Measurements from ENCODE around the gene MCHR1. TPM values are rescaled to one million over a fixed set of nuclear protein-coding genes. Genes with fewer than 3 reads are reported as not detected.
"Not testable (repeated sequence)": the region's sequence is repeated elsewhere in the genome, so short reads cannot be mapped to it uniquely, and the experiment has no call there.

The MCHR1 gene
- total RNA-seq, 4 donors from 2014 or later: not detected

DNA sequence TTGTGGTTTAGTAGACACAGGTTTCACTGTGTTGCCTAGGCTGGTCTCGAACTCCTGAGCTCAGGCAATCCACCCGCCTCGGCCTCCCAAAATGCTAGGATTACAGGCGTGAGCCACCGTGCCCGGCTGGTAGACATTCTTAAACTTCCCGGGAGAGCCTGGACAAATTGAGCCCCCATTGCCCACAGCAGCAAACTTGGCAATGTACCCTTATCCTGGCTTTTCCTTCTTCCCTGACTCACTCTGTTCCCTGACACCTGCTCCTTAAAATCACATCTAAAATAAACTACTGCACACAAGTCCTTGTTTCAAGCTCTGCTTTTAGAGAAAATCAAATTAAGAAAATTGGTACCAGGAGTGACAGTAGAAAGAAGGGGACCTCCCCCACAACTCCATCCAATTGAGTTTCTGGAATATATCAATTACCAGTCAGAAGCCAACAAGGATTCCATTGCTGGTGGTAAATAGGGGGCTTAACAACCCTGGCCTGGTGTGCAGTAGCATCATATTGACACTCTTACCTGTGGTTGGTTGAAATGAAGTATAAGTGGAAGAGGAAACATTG lies 7.4 kb upstream of the MCHR1 start:
- ATAC-seq (ENCODE audit: low FRiP score) (no peak), DNase-seq (ENCODE audit: low spot score) (no peak)
- TF ChIP-seq, protein P1, sequence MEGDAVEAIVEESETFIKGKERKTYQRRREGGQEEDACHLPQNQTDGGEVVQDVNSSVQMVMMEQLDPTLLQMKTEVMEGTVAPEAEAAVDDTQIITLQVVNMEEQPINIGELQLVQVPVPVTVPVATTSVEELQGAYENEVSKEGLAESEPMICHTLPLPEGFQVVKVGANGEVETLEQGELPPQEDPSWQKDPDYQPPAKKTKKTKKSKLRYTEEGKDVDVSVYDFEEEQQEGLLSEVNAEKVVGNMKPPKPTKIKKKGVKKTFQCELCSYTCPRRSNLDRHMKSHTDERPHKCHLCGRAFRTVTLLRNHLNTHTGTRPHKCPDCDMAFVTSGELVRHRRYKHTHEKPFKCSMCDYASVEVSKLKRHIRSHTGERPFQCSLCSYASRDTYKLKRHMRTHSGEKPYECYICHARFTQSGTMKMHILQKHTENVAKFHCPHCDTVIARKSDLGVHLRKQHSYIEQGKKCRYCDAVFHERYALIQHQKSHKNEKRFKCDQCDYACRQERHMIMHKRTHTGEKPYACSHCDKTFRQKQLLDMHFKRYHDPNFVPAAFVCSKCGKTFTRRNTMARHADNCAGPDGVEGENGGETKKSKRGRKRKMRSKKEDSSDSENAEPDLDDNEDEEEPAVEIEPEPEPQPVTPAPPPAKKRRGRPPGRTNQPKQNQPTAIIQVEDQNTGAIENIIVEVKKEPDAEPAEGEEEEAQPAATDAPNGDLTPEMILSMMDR (IDR thresholded peaks at IDR 0.05): no peak

DNA sequence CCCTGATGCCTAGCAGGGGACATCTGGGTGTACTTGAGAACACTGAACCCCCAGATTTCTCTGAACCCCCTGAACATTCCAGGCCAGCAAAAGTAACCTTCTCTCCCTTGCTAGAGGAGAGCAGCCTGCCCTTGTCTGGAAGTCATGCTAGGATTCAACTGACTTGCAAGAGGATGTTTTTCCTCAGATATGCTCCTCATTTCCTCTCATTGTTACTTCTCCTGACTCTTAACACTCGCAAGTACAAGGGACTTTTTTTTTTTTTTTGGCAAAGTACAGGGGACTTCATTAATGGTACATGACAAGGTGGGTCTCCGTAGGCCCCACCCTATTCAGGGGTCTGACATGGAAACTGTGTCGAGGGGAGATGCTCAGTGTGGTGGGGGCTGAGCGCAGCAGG lies 6.3 kb upstream of the MCHR1 start:
- ATAC-seq (ENCODE audit: low FRiP score): no peak
- DNase-seq (ENCODE audit: low spot score): no peak

DNA sequence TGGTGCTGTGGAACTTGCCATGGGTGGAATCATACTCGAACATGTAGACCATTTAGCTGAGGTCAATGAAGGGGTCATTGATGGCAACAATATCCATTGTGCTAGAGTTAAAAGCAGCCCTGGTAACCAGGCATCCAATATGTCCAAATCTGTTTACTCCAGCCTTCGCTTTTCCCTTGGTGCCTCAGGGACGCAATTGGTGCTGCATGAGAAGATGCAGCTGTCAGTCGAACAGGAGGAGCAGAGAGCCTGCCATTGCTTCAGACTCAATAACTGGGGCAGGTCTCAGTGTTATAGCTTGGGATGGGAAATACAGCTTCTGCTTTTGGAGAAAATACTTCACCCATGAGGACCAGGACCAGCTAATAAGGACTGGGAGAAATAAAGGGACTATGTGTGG lies 5.0 kb upstream of the MCHR1 start:
- DNase-seq (ENCODE audit: low spot score) (no peak), ATAC-seq (ENCODE audit: low FRiP score) (no peak)
- TF ChIP-seq, protein P1 (IDR thresholded peaks at IDR 0.05): no peak

More for the DNA sequence above, 6.3 kb upstream of the MCHR1 start:
- TF ChIP-seq, protein P1 (IDR thresholded peaks at IDR 0.05): no peak

DNA sequence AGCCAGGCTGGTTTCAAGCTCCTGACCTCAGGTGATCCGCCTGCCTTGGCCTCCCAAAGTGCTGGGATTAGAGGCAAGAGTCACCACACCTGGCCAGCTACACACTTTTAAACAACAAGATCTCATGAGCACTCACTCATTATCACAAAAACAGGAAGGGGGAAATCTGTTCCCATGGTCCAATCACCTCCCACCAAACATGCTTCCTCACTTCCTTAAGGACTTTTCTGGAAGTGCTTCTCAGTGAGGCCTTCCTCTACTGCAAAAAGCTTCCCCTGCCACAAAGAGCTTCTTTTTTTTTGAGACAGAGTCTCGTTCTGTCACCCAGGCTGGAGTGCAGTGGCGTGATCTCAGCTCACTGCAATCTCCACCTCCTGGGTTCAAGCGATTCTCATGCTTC lies 3.1 kb upstream of the MCHR1 start:
- not testable (repeated sequence) for DNase-seq (ENCODE audit: low spot score); ATAC-seq (ENCODE audit: low FRiP score)

DNA sequence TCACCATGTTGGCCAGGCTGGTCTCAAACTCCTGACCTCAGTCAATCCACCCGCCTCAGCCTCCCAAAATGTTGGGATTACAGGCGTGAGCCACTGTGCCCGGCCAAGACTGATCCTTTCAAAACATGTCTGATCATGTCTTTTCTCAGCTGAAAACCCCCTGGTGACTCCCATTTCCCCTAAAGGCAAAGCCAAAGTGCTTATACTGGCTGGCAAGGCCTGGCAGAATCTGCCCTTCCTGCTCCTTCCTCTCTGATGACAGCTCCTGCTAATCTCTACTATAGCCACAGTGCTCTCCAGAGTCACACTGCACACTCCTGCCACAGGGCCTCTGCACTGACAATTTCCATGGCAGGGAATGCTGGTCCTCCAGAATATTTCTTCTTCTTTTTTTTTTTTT lies 2.6 kb upstream of the MCHR1 start:
- DNase-seq (ENCODE audit: low spot score) (no peak), ATAC-seq (ENCODE audit: low FRiP score) (no peak)
- TF ChIP-seq, protein P1 (IDR thresholded peaks at IDR 0.05): no peak

DNA sequence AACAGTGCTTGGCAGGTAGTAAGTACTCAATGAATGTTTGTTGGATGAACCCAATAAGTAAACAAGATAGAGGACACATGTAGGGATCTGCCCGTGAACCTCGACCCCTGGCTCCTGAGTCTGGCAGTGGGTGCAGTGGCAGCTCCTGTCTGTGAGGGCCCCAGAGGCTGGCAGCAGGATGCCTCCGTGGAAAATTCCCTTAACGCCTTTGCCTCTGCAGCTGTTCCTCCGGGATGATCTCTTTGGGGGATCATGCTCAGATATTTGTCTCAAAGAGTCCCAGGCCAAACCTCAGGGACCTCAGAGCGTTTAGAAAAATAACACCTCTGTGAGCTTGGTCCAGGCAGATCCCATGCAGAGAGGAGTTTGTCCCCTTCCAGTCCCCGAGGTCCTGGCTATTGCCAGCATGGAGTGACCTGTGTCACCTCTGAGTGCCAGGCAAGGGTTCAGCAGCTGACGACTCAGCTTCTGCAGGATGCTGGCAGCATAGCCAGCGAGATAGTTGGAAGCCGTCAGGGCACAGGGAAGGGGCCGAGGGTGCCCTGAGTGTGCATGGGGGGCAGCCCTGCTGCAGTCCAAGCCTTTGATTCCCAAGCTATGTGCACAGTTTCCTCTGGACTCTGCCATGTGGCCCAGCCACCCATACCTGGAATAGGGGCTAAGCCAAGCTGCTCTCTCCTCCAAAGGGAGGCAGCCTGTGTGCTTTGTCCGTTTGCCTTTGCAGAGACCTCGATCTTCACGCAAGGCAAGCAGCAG lies 613 bp upstream of the MCHR1 start:
- TF ChIP-seq, protein P1 (IDR thresholded peaks at IDR 0.05): no peak
- ATAC-seq (ENCODE audit: low FRiP score): no peak
- no peak for DNase-seq (ENCODE audit: low spot score)

DNA sequence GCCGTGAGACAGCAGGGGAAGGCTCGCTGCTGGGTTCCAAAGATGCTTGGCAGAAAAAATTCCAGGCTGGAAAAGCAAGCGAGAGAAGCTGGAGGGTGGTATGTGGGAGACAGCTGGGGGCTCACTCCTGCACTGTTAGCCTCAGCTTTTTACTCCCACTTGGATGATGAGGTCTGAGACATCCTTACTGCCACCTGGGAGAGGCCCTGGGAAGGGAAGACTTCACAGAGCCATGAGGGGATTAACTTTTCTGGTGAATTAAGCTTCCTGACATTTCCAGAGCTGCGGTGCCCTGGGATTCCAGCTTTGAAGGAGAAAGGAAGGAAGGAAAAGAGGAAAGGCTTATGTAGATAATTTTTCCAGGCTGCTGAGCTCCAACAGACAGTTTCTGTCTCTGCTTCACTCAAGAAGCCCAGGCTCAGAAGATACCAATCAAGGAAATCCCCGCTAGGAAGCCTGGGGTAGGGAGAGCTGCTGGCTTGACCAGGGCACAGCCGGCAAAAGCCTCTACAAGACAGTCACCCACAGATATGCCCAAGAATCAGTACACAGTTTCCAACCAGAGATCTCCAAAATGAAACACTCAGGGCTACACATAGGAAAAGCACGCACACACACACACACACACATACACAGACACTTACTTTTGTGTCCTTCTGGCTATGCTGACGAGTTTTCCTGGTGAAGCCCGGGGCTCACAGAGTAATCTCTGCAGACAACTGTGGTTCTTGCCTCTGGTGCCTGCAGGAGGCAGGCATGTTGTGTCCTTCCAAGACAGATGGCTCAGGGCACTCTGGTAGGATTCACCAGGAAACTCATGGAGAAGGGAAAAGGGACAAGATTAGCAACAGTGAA lies 907 bp downstream of the MCHR1 start:
- TF ChIP-seq, protein P1 (IDR thresholded peaks at IDR 0.05): no peak
- ATAC-seq (ENCODE audit: low FRiP score): no peak
- DNase-seq (ENCODE audit: low spot score): no peak
